ENCODE data around the gene SLC44A1.

SLC44A1 gene

GRCh38 chr9:105244003-105244733 lies at the start of gene SLC44A1:
Gene SLC44A1, plus strand, starts transcription at chr9:105244651. Its CDS starts 218 bp downstream, at chr9:105244869.
- peak; percentile 62 to 80 for DNase-seq (ENCODE audit: low read depth in 2 of 2, low spot score in 1 of 2)

DNA sequence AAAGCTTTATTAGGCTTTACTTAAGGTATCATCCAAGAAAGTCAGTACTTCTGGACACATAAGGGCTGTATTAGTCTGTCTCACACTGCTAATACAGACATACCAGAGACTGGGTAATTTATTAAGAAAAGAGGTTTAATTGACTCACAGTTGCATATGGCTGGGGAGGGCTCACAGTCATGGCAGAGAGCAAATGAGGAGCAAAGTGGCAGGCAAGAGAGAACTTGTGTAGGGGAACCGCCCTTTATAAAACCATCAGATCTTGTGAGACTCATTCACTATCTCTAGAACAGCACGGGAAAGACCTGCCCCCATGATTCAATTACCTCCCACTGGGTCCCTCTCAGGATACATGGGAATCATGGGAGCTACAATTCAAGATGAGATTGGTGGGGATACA lies 49.2 kb upstream of the SLC44A1 start:
- no peak for DNase-seq (ENCODE audit: low read depth in 2 of 2, low spot score in 1 of 2)

DNA sequence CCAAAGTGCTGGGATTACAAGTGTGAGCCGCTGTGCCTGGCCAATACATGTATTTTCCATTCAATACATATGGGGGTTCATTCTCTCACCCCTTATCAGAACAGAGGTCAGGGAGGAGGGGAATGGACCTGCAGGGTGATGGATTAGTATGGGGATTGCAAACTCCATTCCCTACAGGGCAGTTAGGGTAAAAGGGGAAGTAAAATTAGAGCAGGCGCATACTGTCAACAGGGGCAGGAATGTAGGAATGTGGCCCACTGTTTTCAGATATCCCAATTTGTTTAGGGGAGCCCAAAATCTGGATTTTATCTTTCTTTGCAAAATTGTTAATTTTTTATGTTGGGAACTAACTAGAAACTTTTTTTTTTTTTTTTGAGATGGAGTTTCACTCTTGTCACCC lies 46.4 kb upstream of the SLC44A1 start:
- DNase-seq (ENCODE audit: low read depth in 2 of 2, low spot score in 1 of 2), result no peak

DNA sequence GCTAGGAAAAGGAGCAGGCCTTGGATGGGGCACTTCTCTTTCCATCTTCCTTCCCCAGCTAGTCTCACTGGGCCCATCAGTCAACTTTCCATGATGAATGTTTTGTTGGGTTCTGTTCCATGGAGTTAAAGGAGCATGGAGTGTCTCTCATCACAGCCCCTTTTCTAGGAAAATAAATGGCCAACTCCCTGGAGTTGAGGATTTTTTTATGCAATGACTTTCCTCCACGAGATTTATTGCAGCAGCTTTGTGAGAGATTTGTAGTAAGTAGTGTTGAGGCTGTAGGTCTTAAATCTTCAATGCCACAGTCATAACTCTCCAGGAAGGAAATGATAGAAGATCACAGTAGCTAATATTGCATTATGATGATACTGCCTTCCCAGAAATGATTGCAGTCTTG lies 45.6 kb upstream of the SLC44A1 start:
- DNase-seq (ENCODE audit: low read depth in 2 of 2, low spot score in 1 of 2), result no peak

GRCh38 chr9:105204416-105204815 lies 40.0 kb upstream of the SLC44A1 start:
- DNase-seq (ENCODE audit: low read depth in 2 of 2, low spot score in 1 of 2), result no peak

DNA sequence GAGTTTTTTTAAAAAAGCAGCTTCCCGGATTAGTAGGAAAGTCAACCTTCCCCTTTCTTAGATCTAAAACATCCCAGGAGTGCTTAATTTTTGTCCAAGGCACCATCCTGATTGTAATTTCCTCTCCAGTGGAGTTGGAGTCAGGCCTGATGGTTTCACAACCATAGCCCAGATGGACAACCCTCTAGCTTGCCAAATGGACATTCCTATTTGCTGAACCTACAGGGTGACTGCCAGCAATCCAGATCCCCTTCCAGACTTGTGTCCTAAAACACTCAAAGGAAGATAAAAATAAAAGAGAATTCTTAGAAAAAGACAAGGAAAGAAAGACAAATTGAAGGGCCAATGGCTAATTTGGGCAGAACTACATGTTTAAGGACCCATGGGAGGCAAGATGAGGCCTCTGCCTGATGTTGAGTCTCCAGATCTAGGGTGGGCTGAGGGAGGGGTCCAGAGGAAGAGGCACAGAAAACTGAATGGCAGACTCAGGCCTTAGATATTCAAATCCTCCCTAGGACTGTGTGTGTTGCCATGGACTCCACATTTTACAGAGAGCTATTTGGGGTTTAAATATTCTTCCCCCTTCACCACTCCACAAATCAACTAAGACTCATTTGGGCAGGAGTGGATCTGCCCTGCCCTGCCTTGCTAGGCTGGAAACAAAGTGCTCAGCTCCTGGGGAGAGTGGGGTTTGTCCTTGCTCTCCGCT lies 38.5 kb upstream of the SLC44A1 start:
- DNase-seq (ENCODE audit: low read depth in 2 of 2, low spot score in 1 of 2), result no peak

GRCh38 chr9:105206496-105206820 lies 38.0 kb upstream of the SLC44A1 start:
- DNase-seq (ENCODE audit: low read depth in 2 of 2, low spot score in 1 of 2), result no peak

- DNase-seq (ENCODE audit: low read depth in 2 of 2, low spot score in 1 of 2), result no peak
Measured at GRCh38 chr9:105206821-105207699, 37.4 kb upstream of the SLC44A1 start.

GRCh38 chr9:105216440-105217178 lies 27.8 kb upstream of the SLC44A1 start:
- DNase-seq (ENCODE audit: low read depth in 2 of 2, low spot score in 1 of 2), result no peak

- no peak for DNase-seq (ENCODE audit: low read depth in 2 of 2, low spot score in 1 of 2)
Measured at GRCh38 chr9:105218673-105219072, 25.8 kb upstream of the SLC44A1 start.

- no peak for DNase-seq (ENCODE audit: low read depth in 2 of 2, low spot score in 1 of 2)
Measured at GRCh38 chr9:105219291-105219805, 25.1 kb upstream of the SLC44A1 start.

GRCh38 chr9:105220451-105220850 lies 24.0 kb upstream of the SLC44A1 start:
- no peak for DNase-seq (ENCODE audit: low read depth in 2 of 2, low spot score in 1 of 2)

DNA sequence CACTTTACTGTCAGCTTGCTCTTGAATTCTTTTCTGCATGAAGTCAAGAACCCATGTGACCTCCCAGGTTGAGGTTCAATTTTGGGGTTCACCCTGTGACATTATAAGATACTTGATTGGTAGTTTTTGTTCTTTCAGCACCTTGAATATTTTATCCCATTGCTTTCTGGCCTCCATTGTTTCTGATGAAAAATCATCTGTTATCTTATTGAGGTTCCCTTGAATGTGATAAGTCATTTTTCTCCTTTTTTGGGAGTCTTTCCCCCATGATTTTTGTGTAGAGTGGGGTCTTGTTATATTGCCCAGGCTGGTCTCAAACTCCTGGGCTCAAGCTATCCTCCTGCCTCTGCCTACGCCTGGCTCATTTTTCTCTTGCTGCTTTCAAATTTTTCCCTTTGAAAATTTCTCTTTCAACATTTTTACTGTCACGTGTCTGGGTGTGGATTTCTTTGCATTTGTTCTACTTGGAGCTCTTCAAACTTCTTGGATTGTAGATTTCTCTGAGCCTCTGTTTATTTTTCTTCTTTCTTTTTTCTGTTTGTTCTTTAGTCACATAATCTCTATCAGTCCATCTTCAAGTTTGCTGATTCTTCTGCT lies 20.8 kb upstream of the SLC44A1 start:
- no peak for DNase-seq (ENCODE audit: low read depth in 2 of 2, low spot score in 1 of 2)

DNA sequence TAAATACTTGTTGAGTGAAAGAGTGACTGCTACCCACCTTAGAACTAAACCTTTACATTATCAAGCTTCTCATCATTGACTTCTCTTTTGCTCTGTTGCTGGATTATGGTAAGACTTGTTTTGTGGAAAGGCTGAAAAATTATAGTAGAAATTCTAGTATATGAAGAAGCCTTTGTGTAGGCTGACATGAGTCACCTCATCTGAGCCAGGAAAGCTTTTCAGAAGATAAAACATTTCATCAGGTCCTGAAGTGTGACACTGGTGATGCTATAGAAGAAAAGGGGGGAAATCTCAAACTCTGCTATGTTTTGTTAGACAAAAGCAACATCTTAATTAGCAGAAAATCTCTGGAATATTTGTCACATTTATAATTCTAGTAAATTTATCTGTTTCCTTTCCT lies 18.4 kb upstream of the SLC44A1 start:
- DNase-seq (ENCODE audit: low read depth in 2 of 2, low spot score in 1 of 2), result no peak

DNA sequence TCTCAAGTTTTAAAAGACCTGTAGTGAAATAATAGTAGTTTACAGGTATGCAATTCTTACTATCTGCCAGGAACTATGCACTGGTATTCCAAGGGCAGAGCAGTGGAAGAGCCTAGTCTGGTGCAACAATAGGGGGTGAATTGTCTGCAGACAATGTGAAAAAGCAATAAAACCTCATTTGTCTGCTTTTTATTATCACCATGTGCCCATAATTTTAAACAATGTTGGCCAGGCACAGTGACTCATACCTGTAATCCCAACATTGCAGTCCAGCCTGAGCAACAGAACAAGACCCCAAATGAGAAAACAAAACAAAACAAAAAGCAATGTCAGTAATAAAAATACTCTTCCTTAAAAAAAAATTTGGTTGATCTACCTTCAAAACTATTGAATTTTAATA lies 12.2 kb upstream of the SLC44A1 start:
- DNase-seq (ENCODE audit: low read depth in 2 of 2, low spot score in 1 of 2), result no peak

- DNase-seq (ENCODE audit: low read depth in 2 of 2, low spot score in 1 of 2), result no peak
Measured at GRCh38 chr9:105233873-105234272, 10.6 kb upstream of the SLC44A1 start.

DNA sequence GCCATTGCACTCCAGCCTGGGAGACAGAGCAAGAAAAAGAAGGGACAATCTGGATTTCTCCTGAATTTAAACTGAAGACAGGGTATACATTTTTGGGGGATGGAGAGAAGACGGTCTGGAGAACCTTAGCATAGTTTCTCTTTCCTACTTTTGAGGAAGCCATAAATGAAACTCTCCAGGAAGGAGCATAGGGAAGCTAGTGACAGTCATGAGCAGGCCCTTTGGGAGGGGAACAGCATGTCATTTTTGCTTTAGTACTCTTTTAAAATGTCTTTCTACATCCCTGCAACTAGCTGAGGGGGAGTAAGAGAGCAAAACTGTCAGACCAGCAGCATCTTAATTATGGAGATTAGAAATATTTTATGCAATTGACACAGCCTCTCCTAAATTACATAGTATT lies 8.2 kb upstream of the SLC44A1 start:
- DNase-seq (ENCODE audit: low read depth in 2 of 2, low spot score in 1 of 2), result no peak

GRCh38 chr9:105237246-105237645 lies 7.2 kb upstream of the SLC44A1 start:
- DNase-seq (ENCODE audit: low read depth in 2 of 2, low spot score in 1 of 2), result no peak

DNA sequence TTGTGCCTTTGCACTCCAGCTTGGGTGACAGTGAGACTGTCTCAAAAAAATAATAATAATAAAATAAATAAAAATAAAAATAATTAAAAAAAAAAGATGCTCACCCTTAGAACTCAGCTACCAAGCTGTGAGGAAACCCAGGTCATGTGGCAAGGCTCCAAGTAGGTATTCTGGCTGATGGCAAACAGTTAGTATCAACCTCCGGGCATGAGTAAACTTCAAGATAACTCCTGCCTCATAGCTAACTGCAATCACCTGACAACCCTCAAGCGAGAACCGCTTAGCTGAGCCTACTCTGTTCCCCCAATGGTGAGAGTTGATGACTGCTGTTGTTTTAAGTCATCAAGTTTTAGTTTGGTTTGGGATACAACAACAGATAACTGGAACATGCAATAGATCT lies 6.1 kb upstream of the SLC44A1 start:
- no peak for DNase-seq (ENCODE audit: low read depth in 2 of 2, low spot score in 1 of 2)

DNA sequence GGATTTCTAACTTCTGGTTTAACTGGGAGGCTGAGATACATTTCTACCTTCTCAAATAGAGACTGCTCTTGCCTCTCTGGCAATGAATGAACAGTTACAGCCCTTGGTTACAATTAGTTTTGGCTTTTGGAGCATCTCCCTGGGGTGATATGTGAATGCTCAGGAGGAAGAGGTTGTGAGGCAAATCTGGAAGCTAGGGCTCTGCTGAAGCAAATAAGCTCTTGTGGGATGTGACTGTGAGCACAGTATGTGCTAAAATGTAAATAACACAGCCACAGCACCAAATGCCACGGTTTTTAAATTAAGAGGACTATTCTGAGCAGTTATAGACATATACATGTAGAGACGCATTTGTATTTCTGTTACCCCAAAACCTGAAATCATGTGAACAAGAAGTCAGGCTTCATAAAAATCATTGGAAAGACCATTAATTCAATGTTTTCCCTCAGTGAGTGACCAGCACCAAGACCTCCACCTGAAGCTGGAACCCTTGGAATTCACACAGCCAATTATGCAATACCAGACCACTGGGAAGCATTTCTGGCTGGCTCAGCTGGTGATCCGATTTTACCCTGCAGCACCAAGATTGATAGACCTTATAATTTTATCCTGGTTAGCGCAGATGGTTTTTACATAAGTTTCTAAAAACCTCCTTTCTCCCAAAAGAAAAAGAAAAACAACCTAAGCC lies 3.0 kb upstream of the SLC44A1 start:
- DNase-seq (ENCODE audit: low read depth in 2 of 2, low spot score in 1 of 2), result no peak
